SK-N-SH (cell line): ENCODE measurements around the gene TBX15. TPM values are rescaled to one million over a fixed set of nuclear protein-coding genes. Genes with fewer than 3 reads are reported as not detected.

ENCODE experiments used
- CTCF ChIA-PET: fragments of 300-600, 350-600 bp; formaldehyde crosslinking; extraction: SDS; loops from one replicate; lab custom pipeline; 2021; lab: Yijun Ruan, JAX
- POLR2A ChIA-PET: fragments of 350-600 bp; sonication (Branson Sonifier 250); formaldehyde crosslinking; extraction: SDS; loops from one replicate; lab custom pipeline; 2020; ENCODE audit warnings: antibody characterized with exemption, inconsistent platforms; lab: Yijun Ruan, JAX
- DNase-seq: peaks from one replicate; pipeline ENCODE4 v3.0.0; 2012
- H2AFZ ChIP-seq: fragments of 200-600 bp; sonication (generic); 2 replicates; pipeline ENCODE4 v1.8.1; 2016; ENCODE audit warnings: antibody characterized with exemption, mild to moderate bottlenecking, low read depth
- H3F3A ChIP-seq: fragments of 200-600 bp; sonication (generic); replicated peaks from 2 replicates; pipeline ENCODE3; 2016; ENCODE audit warnings: antibody characterized with exemption, mild to moderate bottlenecking; ENCODE audit not compliant: insufficient read depth
- H3K27ac ChIP-seq, 2 experiments: fragments of 200-500 bp in 1 of 2; fragments of 200-600 bp in 1 of 2; sonication (Bioruptor generic) in 1 of 2; sonication (generic), shearing (Covaris generic) in 1 of 2; 2 replicates each; pipeline versions ENCODE4 v1.5.1 to v1.6.1; 2014 to 2016; ENCODE audit warnings: low read depth in 2 of 2, inconsistent platforms in 1 of 2, low read length in 1 of 2, mild to moderate bottlenecking in 1 of 2, mixed read lengths in 1 of 2
- H3K27me3 ChIP-seq: fragments of 200-600 bp; sonication (generic), shearing (Covaris generic); 2 replicates; pipeline ENCODE4 v1.6.1; 2016; ENCODE audit warnings: mixed run types; ENCODE audit not compliant: insufficient read depth
- H3K36me3 ChIP-seq, 2 experiments: fragments of 200-500 bp in 1 of 2; fragments of 200-600 bp in 1 of 2; sonication (Bioruptor generic) in 1 of 2; sonication (generic) in 1 of 2; replicated peaks in 1 of 2; 2 replicates each; pipeline versions ENCODE3 to v1.5.1; 2014 to 2016; ENCODE audit warnings: low read length in 1 of 2, mild to moderate bottlenecking in 1 of 2; ENCODE audit not compliant: insufficient read depth in 2 of 2, control insufficient read depth in 1 of 2
- H3K4me1 ChIP-seq, 2 experiments: fragments of 200-500 bp in 1 of 2; fragments of 200-600 bp in 1 of 2; sonication (Bioruptor generic) in 1 of 2; sonication (generic), shearing (Covaris generic) in 1 of 2; 2 replicates each; pipeline versions ENCODE4 v1.5.1 to v1.6.1; 2014 to 2016; ENCODE audit warnings: low read depth in 1 of 2, low read length in 1 of 2, mixed run types in 1 of 2; ENCODE audit not compliant: insufficient read depth in 2 of 2, control insufficient read depth in 1 of 2
- H3K4me2 ChIP-seq: fragments of 200-600 bp; sonication (generic), shearing (Covaris generic); 2 replicates; pipeline ENCODE4 v1.6.1; 2017; ENCODE audit warnings: mixed run types
- H3K4me3 ChIP-seq, 2 experiments: fragments of 200-500 bp in 1 of 2; fragments of 200-600 bp in 1 of 2; sonication (Bioruptor generic) in 1 of 2; sonication (generic), shearing (Covaris generic) in 1 of 2; 2 replicates each; pipeline versions ENCODE4 v1.5.1 to v1.8.1; 2014 to 2016; ENCODE audit warnings: low read depth in 2 of 2, inconsistent platforms in 1 of 2, low read length in 1 of 2, mild to moderate bottlenecking in 1 of 2, mixed read lengths in 1 of 2, moderate library complexity in 1 of 2
- H3K79me2 ChIP-seq: fragments of 200-600 bp; sonication (generic); 2 replicates; pipeline ENCODE4 v1.8.1; 2017; ENCODE audit warnings: mild to moderate bottlenecking; ENCODE audit not compliant: insufficient read depth
- H3K9ac ChIP-seq: fragments of 200-600 bp; sonication (generic); 2 replicates; pipeline ENCODE4 v1.6.1; 2017; ENCODE audit warnings: mixed run types
- H3K9me2 ChIP-seq: fragments of 200-600 bp; sonication (generic); 2 replicates; pipeline ENCODE4 v1.6.1; 2017; ENCODE audit warnings: mixed run types
- H3K9me3 ChIP-seq: fragments of 200-600 bp; sonication (generic); 2 replicates; pipeline ENCODE4 v1.6.1; 2017; ENCODE audit warnings: mixed run types, mild to moderate bottlenecking, moderate library complexity
- H4K20me1 ChIP-seq: fragments of 200-600 bp; sonication (generic); 2 replicates; pipeline ENCODE4 v1.6.1; 2017; ENCODE audit warnings: mild to moderate bottlenecking, mixed run types; ENCODE audit not compliant: insufficient read depth
- CHD2 ChIP-seq: fragments of 150-350 bp; IDR thresholded peaks from 2 replicates; pipeline ENCODE4 v1.6.1; 2018; ENCODE audit warnings: low read length; ENCODE audit not compliant: partially characterized antibody
- EZH2phosphoT487 ChIP-seq: fragments of 200-600 bp; sonication (generic); IDR thresholded peaks from 2 replicates; pipeline ENCODE4 v1.6.1; 2017; ENCODE audit warnings: low read depth, mixed run types, mild to moderate bottlenecking, antibody characterized with exemption, moderate library complexity, borderline replicate concordance
- GABPA ChIP-seq: IDR thresholded peaks from 2 replicates; pipeline ENCODE4 v1.4.0; 2012; ENCODE audit warnings: low read depth, mild to moderate bottlenecking
- GATA2 ChIP-seq: sonication (generic); formaldehyde crosslinking; IDR thresholded peaks from 2 replicates; pipeline ENCODE4 v1.5.0; 2020; ENCODE audit warnings: mild to moderate bottlenecking, missing genetic modification reagents
- JUND ChIP-seq: IDR thresholded peaks from 2 replicates; pipeline ENCODE4 v1.4.0; 2012
- POLR2AphosphoS5 ChIP-seq: IDR thresholded peaks from 2 replicates; pipeline ENCODE4 v1.6.1; 2012; ENCODE audit warnings: low read depth, low read length
- RCOR1 ChIP-seq: fragments of 150-350 bp; IDR thresholded peaks from 2 replicates; pipeline ENCODE4 v1.6.1; 2017; ENCODE audit warnings: antibody characterized with exemption, low read length
- RFX5 ChIP-seq: IDR thresholded peaks from 2 replicates; pipeline ENCODE4 v1.6.1; 2012; ENCODE audit warnings: mild to moderate bottlenecking, improper control_type of control experiment, low read length
- TAF1 ChIP-seq: IDR thresholded peaks from 2 replicates; pipeline ENCODE4 v1.6.1; 2012; ENCODE audit warnings: low read depth, mild to moderate bottlenecking, low read length, moderate library complexity, borderline replicate concordance
- USF1 ChIP-seq: IDR thresholded peaks from 2 replicates; pipeline ENCODE4 v1.4.0; 2012; ENCODE audit warnings: low read depth, borderline replicate concordance
- YY1 ChIP-seq: IDR thresholded peaks from 2 replicates; pipeline ENCODE4 v1.4.0; 2012; ENCODE audit warnings: low read depth, mild to moderate bottlenecking
- WGBS: methylation state at CpG from one replicate; pipeline ENCODE4 v1.1.6; 2017; ENCODE audit warnings: low lambda C conversion rate; 5-methylcytosine and 5-hydroxymethylcytosine counted together
- polyA plus RNA-seq, 3 experiments: library from polyadenylated mRNA; depleted of rRNA; stranded (reverse); fragments of >200 nt; gene quantifications; 2 replicates each; pipeline ENCODE4 v1.2.3, GENCODE V29; 2012
- TF ChIP-seq, protein P1 (sequence below): IDR thresholded peaks from 2 replicates; pipeline ENCODE4 v1.6.1; 2012; ENCODE audit warnings: mild to moderate bottlenecking, low read depth, low read length, moderate library complexity
- TF ChIP-seq, protein P2 (sequence below): IDR thresholded peaks from 2 replicates; pipeline ENCODE4 v1.4.0; 2012; ENCODE audit warnings: low read depth, borderline replicate concordance
- TF ChIP-seq, protein P3 (sequence below): IDR thresholded peaks from 2 replicates; pipeline ENCODE4; 2012
- TF ChIP-seq, protein P4 (sequence below): fragments of 150-350 bp; IDR thresholded peaks from 2 replicates; pipeline ENCODE4 v1.6.1; 2016; ENCODE audit warnings: mild to moderate bottlenecking, low read depth, low read length

Gene TBX15
- polyA plus RNA-seq, 1 of the 3 experiments (the other 2 are of a cell fraction) = 0.02 TPM

GRCh38 chr1:118984722-118985639, 3.2 kb downstream of the TBX15 start:
- no peaks in the 10 kb centered on the region for H4K20me1 ChIP-seq
- H3K4me2 ChIP-seq = peak overlapping the region; percentile 47; the same call in 1 of the 2 replicates
- H3K9me3 ChIP-seq = no peaks in the 10 kb centered on the region
- H3K4me1 ChIP-seq = no peaks in the 10 kb centered on the region; a peak in 1 of 4 replicates
- no peak overlapping the region for H2AFZ ChIP-seq
- POLR2A ChIA-PET = no interaction called here
- TF ChIP-seq EZH2phosphoT487 = no peak
- TF ChIP-seq TAF1 = no peak
- TF ChIP-seq YY1 = no peak
- TF ChIP-seq RFX5 = no peak
- TF ChIP-seq JUND = no peak
- TF ChIP-seq, protein P1, sequence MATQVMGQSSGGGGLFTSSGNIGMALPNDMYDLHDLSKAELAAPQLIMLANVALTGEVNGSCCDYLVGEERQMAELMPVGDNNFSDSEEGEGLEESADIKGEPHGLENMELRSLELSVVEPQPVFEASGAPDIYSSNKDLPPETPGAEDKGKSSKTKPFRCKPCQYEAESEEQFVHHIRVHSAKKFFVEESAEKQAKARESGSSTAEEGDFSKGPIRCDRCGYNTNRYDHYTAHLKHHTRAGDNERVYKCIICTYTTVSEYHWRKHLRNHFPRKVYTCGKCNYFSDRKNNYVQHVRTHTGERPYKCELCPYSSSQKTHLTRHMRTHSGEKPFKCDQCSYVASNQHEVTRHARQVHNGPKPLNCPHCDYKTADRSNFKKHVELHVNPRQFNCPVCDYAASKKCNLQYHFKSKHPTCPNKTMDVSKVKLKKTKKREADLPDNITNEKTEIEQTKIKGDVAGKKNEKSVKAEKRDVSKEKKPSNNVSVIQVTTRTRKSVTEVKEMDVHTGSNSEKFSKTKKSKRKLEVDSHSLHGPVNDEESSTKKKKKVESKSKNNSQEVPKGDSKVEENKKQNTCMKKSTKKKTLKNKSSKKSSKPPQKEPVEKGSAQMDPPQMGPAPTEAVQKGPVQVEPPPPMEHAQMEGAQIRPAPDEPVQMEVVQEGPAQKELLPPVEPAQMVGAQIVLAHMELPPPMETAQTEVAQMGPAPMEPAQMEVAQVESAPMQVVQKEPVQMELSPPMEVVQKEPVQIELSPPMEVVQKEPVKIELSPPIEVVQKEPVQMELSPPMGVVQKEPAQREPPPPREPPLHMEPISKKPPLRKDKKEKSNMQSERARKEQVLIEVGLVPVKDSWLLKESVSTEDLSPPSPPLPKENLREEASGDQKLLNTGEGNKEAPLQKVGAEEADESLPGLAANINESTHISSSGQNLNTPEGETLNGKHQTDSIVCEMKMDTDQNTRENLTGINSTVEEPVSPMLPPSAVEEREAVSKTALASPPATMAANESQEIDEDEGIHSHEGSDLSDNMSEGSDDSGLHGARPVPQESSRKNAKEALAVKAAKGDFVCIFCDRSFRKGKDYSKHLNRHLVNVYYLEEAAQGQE = no peak
- TF ChIP-seq RCOR1 = no peak
- TF ChIP-seq GATA2 (CRISPR knock-in tag) = no peak
- TF ChIP-seq GABPA = no peak
- TF ChIP-seq, protein P2, sequence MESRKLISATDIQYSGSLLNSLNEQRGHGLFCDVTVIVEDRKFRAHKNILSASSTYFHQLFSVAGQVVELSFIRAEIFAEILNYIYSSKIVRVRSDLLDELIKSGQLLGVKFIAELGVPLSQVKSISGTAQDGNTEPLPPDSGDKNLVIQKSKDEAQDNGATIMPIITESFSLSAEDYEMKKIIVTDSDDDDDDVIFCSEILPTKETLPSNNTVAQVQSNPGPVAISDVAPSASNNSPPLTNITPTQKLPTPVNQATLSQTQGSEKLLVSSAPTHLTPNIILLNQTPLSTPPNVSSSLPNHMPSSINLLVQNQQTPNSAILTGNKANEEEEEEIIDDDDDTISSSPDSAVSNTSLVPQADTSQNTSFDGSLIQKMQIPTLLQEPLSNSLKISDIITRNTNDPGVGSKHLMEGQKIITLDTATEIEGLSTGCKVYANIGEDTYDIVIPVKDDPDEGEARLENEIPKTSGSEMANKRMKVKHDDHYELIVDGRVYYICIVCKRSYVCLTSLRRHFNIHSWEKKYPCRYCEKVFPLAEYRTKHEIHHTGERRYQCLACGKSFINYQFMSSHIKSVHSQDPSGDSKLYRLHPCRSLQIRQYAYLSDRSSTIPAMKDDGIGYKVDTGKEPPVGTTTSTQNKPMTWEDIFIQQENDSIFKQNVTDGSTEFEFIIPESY = no peak
- TF ChIP-seq, protein P3, sequence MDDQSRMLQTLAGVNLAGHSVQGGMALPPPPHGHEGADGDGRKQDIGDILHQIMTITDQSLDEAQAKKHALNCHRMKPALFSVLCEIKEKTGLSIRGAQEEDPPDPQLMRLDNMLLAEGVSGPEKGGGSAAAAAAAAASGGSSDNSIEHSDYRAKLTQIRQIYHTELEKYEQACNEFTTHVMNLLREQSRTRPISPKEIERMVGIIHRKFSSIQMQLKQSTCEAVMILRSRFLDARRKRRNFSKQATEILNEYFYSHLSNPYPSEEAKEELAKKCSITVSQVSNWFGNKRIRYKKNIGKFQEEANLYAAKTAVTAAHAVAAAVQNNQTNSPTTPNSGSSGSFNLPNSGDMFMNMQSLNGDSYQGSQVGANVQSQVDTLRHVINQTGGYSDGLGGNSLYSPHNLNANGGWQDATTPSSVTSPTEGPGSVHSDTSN = no peak
- TF ChIP-seq CHD2 = no peak
- TF ChIP-seq USF1 = no peak
- TF ChIP-seq, protein P4, sequence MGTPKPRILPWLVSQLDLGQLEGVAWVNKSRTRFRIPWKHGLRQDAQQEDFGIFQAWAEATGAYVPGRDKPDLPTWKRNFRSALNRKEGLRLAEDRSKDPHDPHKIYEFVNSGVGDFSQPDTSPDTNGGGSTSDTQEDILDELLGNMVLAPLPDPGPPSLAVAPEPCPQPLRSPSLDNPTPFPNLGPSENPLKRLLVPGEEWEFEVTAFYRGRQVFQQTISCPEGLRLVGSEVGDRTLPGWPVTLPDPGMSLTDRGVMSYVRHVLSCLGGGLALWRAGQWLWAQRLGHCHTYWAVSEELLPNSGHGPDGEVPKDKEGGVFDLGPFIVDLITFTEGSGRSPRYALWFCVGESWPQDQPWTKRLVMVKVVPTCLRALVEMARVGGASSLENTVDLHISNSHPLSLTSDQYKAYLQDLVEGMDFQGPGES = no peak
- TF ChIP-seq POLR2AphosphoS5 = no peak
- no peaks in the 10 kb centered on the region for H3K9me2 ChIP-seq
- no peak overlapping the region for H3K9ac ChIP-seq
- no peaks in the 10 kb centered on the region for H3K36me3 ChIP-seq
- DNase-seq = peak; percentile 17
- no peak overlapping the region for H3K4me3 ChIP-seq
- H3K79me2 ChIP-seq = no peaks in the 10 kb centered on the region
- H3F3A ChIP-seq = peaks cover 6% of the 10 kb centered on the region
- CTCF ChIA-PET = interaction anchor here (0.6 to 1.5 kb wide), 4 partner anchors 13 to 1183 kb away, joined by 3 read pairs; no protein-coding TSS in a partner anchor
- peaks cover 98% of the 10 kb centered on the region for H3K27me3 ChIP-seq
- 45% methylated on average over 41 of the region's 48 CpGs for WGBS
- no peak overlapping the region for H3K27ac ChIP-seq
